GM19372 (cell line): ENCODE results near the gene GAPDHS.

Experiments used
- ATAC-seq: cut with Tn5 transposase; IDR thresholded peaks from one replicate; pipeline ENCODE4 v1.9.1; 2021; ENCODE audit warnings: mild to moderate bottlenecking, low read depth, moderate library complexity; ENCODE audit not compliant: unreplicated experiment

Gene GAPDHS

DNA sequence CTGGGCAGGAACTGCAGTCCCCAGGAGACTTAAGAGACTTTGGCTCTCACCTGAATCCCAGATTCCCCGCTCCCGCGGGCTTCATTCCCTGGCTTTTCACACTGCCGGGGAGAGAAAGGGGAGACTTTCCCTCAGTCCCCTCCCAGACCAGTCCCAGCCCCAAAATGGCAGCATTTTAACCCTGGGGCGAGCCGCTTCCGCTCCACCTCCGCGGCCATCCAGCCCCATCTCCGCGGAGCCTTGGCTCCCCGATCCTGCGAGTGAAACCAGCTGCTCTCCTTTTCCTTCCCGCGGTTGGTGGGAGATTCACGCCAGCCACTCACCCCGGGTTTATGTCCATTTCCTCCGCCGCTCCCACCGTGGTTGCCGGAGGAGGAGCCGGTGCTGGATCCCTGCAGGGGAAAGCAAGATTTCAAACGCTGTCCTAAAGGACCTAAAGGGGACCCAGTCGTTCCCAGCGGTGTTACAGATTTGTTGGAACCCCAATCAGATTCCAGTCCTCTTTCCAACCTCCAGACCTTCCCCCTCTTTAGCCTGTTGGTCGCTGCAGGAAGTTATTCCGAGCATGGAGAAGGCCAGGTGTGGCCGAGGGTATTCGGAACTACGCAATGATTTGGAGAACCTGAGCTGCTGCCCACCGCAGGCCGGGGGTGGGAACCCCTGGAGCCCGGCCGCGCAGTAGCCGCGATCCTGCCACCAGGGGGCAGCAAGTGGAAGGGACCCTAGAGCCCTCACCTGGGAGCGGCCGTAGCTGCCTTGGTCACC lies 23.2 kb upstream of the GAPDHS start:
- no peak for ATAC-seq

DNA sequence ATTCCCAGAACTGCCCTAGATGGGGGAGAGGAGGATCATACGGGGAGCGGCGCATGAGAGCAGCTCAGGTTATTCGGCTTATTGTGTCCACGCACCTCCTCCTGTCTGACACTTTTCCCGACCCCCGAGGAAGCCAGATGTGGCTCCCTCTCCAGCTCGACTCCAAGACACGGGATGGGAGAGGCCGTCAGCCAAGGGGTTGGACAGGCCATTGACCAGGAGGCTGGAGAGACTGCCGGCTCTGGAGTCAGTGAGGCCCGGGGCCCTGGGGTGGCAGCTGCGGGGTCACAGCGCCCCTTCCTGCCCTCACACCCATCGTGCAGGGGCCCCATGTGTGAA lies 22.7 kb upstream of the GAPDHS start:
- no peak for ATAC-seq

DNA sequence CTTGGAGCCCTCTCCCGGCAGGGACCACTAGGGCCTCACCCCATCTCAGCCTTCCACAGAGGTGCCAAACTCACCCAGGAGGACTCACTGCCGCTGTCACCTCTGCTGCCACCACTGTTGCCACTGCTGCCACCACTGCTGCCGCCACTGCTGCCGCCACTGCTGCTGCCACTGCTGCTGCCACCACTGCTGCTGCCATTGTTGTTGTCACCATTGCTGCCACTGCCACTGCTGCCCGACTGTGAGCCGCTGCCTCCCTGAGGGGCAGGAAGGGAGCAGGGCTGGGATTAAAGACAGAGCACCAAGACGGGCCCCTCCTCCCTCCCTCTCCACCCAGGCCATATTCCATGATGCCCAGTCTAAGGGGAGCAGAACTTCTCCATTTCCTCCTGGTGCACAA lies 21.9 kb upstream of the GAPDHS start:
- ATAC-seq = no peak

DNA sequence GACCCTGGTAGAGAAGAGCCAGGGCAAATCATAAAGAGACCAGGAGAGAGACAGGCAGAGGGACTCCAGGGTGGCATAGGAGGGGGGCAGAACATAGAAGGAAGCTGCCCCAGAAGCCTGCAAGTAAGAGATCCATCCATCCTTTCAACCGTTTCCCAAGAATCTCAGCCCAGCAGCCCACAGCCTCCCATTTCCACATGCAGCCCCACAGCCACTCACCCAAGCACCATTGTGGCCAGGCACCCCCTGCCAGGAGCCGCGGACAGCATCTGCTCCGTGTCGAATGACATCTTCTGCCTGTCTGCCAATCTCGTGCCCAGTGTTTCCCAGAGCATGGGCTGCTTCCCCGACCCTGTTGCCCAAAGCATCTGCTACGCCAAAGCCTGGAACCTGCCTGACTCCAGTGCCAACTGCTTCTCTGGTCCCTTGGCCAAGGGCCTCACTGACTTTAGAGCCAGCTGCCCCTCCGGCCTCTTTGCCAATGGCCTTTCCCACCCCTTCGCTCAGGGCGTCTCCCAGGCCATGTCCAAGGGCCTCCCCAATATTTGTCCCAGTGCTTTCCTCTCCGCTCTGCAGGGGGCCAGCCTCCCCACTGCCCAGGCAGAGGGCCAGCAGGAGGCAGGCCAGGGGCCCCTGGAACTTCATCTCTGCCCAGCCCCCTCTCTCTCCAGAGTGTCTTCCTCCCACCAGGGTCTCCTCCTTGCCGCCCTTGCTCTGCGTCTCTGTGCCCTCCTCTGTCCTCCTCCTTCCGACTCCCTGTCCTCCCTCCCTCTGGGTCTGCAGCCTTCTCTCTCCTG lies 20.2 kb upstream of the GAPDHS start:
- no peak for ATAC-seq

DNA sequence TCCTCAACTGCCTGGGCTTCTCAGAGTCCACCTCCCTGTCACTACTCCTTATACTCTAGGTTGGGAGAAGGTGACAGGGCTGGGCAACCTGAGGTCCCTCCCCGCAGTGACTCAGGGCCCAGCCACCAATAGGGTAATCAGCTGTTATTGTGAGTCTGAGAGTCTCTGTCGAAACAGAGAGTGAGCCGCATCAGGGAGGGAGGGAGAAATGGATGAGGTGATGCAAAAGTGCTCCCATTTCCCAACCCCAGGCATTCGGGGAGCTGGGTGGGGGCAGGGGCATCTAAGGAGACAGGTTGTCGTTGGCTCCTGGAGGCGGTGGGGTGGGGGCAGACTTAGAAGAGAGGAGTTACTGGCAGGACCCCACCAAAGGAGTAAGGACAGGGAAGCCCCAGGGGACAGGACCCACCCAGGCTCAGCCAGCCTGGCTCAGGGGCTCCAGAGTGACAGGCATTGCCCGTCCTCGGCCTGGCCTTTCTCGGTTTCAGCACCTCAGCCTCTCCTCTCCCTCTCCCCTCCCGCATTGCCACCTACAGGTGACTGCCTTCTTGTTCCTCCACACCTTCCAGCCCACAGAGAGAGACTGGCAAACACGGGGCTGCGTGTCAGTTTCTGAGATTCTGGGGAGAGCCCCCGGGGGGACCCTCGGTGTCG lies 19.5 kb upstream of the GAPDHS start, which contains the start of gene DMKN:
DMKN (minus strand) TSS at position 22 of the 654 bp plus-strand sequence. CDS start 174 bp downstream, outside the sequence.
- no peak for ATAC-seq

DNA sequence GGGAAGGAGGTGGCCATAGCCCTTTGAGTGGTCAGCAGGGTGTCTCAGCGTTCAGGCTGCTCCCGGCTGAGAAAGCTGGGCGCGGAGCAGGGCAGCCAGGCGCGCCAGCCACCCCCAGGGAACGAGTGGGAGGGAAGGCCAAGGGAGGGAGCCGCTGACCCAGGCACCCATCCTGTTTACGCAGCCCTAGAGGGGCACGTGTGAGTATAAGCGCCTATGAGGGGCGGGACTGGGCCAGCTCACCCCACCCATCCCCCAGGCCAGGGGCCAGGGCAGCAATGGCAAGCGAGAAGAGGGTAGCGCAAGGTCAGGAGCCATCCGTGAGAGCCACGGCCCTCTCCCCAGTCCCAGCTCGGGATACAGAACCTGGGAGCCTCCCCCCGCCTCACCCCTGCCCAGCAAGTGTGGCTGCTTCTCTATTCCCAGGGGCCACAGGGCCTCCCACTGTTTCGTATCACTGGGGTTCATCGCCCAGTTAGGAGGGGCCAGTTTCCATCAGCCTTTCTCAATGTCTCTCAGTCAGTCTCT lies 18.9 kb upstream of the GAPDHS start:
- no peak for ATAC-seq

DNA sequence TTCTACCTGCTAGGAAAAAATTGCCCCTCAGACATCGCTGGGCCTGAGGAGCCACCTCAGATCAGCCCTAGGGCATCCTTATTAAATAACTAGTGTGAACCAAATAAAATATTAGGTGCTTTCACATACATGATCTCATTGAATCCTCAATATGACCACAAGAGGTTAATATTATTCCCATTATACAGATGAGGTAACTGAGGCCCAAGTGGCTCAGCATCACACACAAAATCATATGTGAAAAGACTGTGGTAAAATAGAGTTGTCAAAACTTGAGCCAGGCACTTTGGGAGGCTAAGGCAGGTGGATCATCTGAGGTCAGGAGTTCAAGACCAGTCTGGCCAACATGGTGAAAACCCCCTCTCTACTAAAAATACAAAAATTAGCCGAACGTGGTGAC lies 16.9 kb upstream of the GAPDHS start:
- no peak for ATAC-seq

GRCh38 chr19:35517342-35517741 lies 15.9 kb upstream of the GAPDHS start:
- no peak for ATAC-seq

DNA sequence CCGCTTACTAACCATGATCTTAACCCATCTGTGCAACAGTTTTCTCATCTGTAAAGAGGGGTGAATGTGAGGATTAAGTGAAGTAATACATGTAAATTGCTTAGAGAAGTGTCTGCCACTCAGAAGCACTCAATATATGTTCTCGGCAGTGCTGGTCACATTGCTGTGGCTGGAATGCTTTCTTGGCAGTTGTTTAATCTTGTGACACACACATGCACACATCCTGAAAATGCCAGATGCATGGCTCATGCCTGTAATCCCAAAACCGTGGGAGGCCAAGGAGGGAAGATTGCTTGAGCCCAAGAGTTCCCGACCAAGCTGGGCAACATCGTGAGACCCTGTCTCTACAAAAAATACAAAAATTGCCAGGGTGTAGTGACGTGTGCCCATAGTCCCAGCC lies 14.9 kb upstream of the GAPDHS start:
- no peak for ATAC-seq

DNA sequence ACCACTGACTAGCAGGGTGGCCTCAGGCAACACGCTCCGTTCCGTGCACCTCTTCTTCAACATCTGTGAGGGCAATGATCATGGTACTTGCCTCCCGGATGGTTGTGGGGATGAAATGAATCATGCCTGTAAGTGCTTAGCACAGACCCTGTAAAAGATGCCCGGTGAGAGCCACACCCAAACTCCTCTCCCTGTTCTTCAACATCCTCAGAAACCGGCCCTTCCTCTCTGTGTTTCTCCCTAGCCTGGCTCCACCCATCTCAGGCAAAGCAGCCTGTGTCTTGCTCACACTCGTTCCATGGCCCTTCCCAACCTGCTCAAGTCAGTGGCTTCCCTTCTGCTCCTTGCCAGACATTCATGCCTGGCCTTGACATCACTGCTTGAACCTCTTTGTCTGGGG lies 14.0 kb upstream of the GAPDHS start:
- no peak for ATAC-seq

GRCh38 chr19:35521124-35521743 lies 12.0 kb upstream of the GAPDHS start:
- no peak for ATAC-seq

GRCh38 chr19:35522745-35523327 lies 10.4 kb upstream of the GAPDHS start:
- ATAC-seq = no peak

- no peak for ATAC-seq
Measured at GRCh38 chr19:35524181-35524837, 8.9 kb upstream of the GAPDHS start.

GRCh38 chr19:35525873-35526272 lies 7.4 kb upstream of the GAPDHS start:
- ATAC-seq = no peak

DNA sequence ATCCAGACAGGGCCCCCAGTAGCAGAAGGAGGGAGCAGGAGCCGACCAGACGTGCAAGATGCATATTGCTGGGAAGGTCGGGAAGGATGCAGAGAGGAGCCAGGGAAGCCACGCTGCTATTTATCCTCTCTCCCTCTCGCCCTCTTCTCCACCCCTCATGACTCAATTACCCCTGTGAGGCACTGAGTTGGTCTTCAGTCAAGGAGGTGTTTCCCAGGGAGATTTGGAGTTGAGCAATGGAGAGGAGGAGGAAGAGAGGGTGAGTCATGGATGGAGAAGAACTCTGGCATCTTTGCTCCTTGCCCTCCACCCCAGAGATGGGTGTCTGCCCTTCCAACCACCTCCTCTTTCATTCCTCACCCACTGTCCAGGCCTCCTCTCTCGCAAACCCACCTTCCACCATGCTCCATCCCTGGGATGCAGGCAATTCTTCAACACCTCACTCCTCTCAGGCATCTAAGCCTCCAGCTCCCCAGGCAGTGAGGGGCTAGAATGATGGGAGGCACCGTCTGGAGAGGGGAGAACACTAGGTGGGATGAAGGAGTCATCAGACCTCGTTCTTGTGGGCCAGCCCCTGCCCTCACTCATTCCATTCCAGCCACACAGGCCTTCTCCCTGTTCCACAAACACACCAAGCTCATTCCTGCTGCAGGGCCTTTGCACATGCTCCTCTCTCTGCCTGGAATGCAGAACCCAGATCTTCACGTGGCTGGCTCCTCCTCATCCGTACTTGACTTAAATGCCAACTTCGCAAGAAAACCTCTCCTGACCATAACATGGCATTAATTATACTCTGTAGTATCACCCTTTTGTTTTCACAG lies 4.8 kb upstream of the GAPDHS start, which contains the start of gene SBSN:
SBSN (minus strand) TSS at position 94 of the 821 bp plus-strand sequence; CDS start at position 64, 30 bp downstream.
- ATAC-seq = no peak

- no peak for ATAC-seq
Measured at GRCh38 chr19:35529241-35530218, 3.7 kb upstream of the GAPDHS start.

DNA sequence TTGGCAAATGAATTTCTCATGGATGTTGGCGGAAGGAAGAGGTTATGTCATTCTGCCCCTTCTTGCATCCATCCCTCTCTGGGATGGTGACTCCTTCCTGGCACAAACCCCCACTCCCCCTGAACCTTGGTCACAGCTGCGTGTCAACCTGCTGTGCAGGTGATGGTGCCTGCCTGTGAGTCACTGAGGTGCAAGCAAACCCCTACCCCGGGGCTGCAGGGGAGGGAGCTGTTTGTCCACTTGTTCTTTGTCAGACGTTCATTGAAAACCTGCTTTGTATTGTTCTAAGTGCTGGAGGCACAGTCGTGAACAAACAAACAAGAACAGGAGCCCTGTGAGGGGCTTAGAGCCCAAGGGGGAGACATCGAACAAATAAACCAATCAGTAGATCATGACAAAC lies 2.0 kb upstream of the GAPDHS start:
- no peak for ATAC-seq
